Heart left ventricle (tissue), 13 donors: ENCODE measurements around the gene SPECC1.

Experiments used
- CTCF ChIP-seq, 12 donors: fragments of 200-600 bp; sonication (generic) in 4 of 12; IDR thresholded peaks; one replicate each; pipeline versions ENCODE4 v1.5.0 to v1.8.0; 2018 to 2022; ENCODE audit warnings: antibody characterized with exemption in 12 of 12, mild to moderate bottlenecking in 5 of 12
- POLR2A ChIP-seq, 2 donors: fragments of 450-650 bp; IDR thresholded peaks; one replicate each; pipeline ENCODE4 v1.6.1; 2017; ENCODE audit warnings: antibody characterized with exemption in 2 of 2, mild to moderate bottlenecking in 2 of 2, moderate library complexity in 2 of 2
- donor health status: ischemic (EF 13 %, LVEDD 7.1; RV severe dilation, severe dysfunction).
- donor health status: DM: no; HTN: yes; CAD: no.
- donor health status: DM: no; HTN: no; CAD: no.
- donor health status: ischemic (EF 25% LVEDD 6.9; RV normal size, moderate dysfunction).
- donor health status: ischemic (EF 25% LVEDD 5.7; RV mildly dilated, moderate dysfunction).
- donor health status: ischemic (EF 35%, LVEDD 5.7; RV mildly dilated, moderate dysfunction).
- donor health status: nonischemic (EF 11% LVEDD 7.7; RV severe dilation, severe dysfunction).
- donor health status: DM: yes; HTN: yes; CAD: no.
- donor health status: PGD.
- donor health status: ischemic (EF 29% LVEDD 5.4; RV normal size, mild dysfunction).
- donor health status: nonischemic (EF 23%, LVEDD 6.1; RV moderate dilation, normal function).

GRCh38 chr17:20246692-20247091, 237.5 kb downstream of the SPECC1 start:
- no peak for TF ChIP-seq CTCF (IDR thresholded peaks at IDR 0.05)
- TF ChIP-seq POLR2A (IDR thresholded peaks at IDR 0.05): no peak
